Measurements from ENCODE around the gene CACNA1C. TPM values are rescaled to one million over a fixed set of nuclear protein-coding genes. Genes with fewer than 3 reads are reported as not detected.
"Not testable (repeated sequence)": the region's sequence is repeated elsewhere in the genome, so short reads cannot be mapped to it uniquely, and the experiment has no call there.

The CACNA1C gene
- total RNA-seq, 3 donors from 2014 or later: 2.6 to 11.8 (median 9.5) TPM

DNA sequence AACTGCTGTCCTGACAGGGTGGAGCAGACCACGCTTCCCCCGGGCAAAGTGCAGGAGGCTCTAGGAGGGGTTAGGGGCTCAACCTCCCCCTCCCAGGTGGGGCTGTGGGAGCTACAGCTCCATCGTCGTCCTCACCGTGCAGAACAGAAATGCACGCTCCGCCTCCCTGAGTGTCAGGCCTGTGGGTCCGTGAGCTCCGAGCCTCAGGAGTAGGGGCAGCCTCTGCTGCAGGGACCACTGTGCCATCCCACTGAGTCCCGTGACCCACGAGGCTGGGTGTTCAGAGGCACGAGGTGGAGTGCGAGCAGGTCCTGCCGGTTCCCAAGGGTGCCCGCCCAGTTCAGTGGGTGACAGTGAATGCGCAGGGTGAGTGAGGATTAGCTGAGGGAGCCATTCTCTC lies 48.6 kb downstream of the CACNA1C start:
- Histone ChIP-seq H3K27me3 (no peaks in the 10 kb centered on the region), H3K27ac (no peak overlapping the region), H3K4me1 (no peaks in the 10 kb centered on the region), H3K9me3 (no peaks in the 10 kb centered on the region), H3K4me3 (no peak overlapping the region), H3K36me3 (no peaks in the 10 kb centered on the region)
- TF ChIP-seq, protein P1, sequence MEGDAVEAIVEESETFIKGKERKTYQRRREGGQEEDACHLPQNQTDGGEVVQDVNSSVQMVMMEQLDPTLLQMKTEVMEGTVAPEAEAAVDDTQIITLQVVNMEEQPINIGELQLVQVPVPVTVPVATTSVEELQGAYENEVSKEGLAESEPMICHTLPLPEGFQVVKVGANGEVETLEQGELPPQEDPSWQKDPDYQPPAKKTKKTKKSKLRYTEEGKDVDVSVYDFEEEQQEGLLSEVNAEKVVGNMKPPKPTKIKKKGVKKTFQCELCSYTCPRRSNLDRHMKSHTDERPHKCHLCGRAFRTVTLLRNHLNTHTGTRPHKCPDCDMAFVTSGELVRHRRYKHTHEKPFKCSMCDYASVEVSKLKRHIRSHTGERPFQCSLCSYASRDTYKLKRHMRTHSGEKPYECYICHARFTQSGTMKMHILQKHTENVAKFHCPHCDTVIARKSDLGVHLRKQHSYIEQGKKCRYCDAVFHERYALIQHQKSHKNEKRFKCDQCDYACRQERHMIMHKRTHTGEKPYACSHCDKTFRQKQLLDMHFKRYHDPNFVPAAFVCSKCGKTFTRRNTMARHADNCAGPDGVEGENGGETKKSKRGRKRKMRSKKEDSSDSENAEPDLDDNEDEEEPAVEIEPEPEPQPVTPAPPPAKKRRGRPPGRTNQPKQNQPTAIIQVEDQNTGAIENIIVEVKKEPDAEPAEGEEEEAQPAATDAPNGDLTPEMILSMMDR (IDR thresholded peaks at IDR 0.05): no peak
- TF ChIP-seq POLR2AphosphoS5 (IDR thresholded peaks at IDR 0.05): no peak
- DNase-seq (ENCODE audit: low spot score in 2 of 2): no peak
- intact Hi-C loops (cut with DNase I; ENCODE audit: low total_unique reads): no loop called here

- intact Hi-C loops (cut with DNase I; ENCODE audit: low total_unique reads): no loop called here
- no peaks in the 10 kb centered on the region for H3K27me3 ChIP-seq
- TF ChIP-seq POLR2A (IDR thresholded peaks at IDR 0.05) (no peak), POLR2AphosphoS5 (IDR thresholded peaks at IDR 0.05) (no peak)
- TF ChIP-seq, protein P1 (IDR thresholded peaks at IDR 0.05): no peak
- H3K4me1 ChIP-seq: no peaks in the 10 kb centered on the region
- no peaks in the 10 kb centered on the region for H3K36me3 ChIP-seq
- H3K27ac ChIP-seq: no peak overlapping the region
- DNase-seq (ENCODE audit: low spot score in 2 of 2): no peak
- no peaks in the 10 kb centered on the region for H3K9me3 ChIP-seq
- no peak overlapping the region for H3K4me3 ChIP-seq
Observed at GRCh38 chr12:2101771-2102170, 49.0 kb downstream of the CACNA1C start.

DNA sequence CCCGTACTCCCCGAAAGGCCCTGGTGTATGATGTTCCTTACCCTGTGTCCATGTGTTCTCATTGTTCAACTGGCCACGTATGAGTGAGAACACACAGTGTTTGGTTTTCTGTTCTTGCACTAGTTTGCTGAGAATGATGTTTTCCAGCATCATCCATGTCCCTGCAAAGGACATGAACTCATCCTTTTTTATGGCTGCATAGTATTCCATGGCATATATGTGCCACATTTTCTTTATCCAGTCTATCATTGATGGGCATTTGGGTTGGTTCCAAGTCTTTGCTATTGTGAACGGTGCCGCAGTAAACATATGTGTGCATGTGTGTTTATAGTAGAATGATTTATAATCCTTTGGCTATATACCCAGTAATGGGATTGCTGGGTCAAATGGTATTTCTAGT lies 49.9 kb downstream of the CACNA1C start:
- intact Hi-C loops (cut with DNase I; ENCODE audit: low total_unique reads); H3K27ac ChIP-seq; H3K4me1 ChIP-seq; H3K4me3 ChIP-seq; DNase-seq (ENCODE audit: low spot score in 2 of 2); H3K27me3 ChIP-seq; H3K9me3 ChIP-seq; H3K36me3 ChIP-seq: not testable (repeated sequence)

GRCh38 chr12:2105387-2105786 lies 52.6 kb downstream of the CACNA1C start:
- H3K36me3 ChIP-seq; H3K4me3 ChIP-seq; H3K4me1 ChIP-seq; H3K27me3 ChIP-seq; DNase-seq (ENCODE audit: low spot score in 2 of 2); H3K27ac ChIP-seq; intact Hi-C loops (cut with DNase I; ENCODE audit: low total_unique reads); H3K9me3 ChIP-seq: not testable (repeated sequence)

DNA sequence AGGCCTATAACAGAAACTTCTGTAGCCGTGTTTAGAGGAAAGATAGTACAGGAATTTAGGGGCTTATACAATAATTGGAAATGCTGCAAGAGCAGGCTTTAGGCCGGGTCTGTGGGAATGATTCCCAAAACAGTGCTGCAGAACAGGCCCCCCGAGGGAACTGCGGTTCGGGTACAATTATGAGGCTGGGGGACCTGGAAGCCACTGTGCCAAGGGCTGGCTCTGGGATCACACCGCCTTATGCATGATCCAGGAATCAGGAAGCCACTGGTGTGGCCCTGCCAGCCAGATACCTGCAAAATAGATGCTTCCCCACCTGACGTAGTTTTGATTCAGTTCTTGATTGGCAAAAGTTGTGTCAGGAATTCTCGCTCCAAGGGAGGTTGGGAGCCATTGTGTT lies 55.4 kb downstream of the CACNA1C start:
- Histone ChIP-seq H3K27me3 (no peaks in the 10 kb centered on the region), H3K36me3 (no peaks in the 10 kb centered on the region), H3K4me1 (no peaks in the 10 kb centered on the region), H3K27ac (no peak overlapping the region), H3K9me3 (no peaks in the 10 kb centered on the region), H3K4me3 (no peak overlapping the region)
- no peak for TF ChIP-seq POLR2AphosphoS5 (IDR thresholded peaks at IDR 0.05)
- TF ChIP-seq, protein P1 (IDR thresholded peaks at IDR 0.05): no peak
- TF ChIP-seq POLR2A (IDR thresholded peaks at IDR 0.05): no peak
- DNase-seq (ENCODE audit: low spot score in 2 of 2): no peak
- intact Hi-C loops (cut with DNase I; ENCODE audit: low total_unique reads): no loop called here

DNA sequence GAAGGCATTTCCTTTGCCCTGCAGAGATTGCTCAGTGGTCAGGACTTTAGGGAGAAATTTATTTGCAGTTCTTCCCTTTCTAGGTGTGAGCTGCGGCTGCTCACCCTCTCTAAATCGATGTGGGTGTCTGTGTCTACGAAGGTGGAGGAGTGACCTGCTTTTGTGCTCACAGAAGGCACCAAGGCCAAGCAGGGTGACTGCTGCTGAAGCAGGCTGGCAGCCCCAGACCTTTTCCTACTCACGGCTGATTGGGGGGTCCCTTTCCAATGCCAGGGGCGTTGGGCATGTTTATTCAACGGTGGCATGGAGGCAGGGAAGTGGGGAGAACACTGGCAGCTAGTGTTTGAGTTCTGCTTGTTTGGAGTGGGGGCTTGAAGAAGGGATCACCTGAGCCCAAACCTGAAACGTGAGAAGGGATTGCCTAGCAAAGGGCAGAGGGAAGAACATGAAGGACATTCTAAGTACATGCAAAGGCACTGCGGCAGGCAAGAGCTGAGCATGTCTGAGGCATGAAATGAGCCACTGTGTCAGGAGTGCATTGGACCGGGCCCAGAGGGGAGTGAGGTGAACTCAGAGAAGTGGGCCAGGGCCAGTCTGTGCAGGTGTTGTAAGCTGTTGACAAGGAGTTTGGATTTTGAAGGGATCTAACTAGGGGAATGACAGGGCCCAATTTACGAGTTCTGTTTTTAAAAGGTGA lies 56.3 kb downstream of the CACNA1C start:
- intact Hi-C loops (cut with DNase I; ENCODE audit: low total_unique reads): no loop called here
- Histone ChIP-seq H3K27ac (no peak overlapping the region), H3K4me1 (no peaks in the 10 kb centered on the region), H3K4me3 (no peak overlapping the region), H3K36me3 (no peaks in the 10 kb centered on the region), H3K9me3 (no peaks in the 10 kb centered on the region), H3K27me3 (no peaks in the 10 kb centered on the region)
- TF ChIP-seq, protein P1 (IDR thresholded peaks at IDR 0.05): no peak
- TF ChIP-seq POLR2AphosphoS5 (IDR thresholded peaks at IDR 0.05) (no peak), POLR2A (IDR thresholded peaks at IDR 0.05) (no peak)
- DNase-seq (ENCODE audit: low spot score in 2 of 2): no peak
